NCI-H510A treated with DMSO at 0.1 percent for 48 hours (cell line): ENCODE measurements around the gene USP9Y.

Source experiments
- DNase-seq: peaks from one replicate; lab custom pipeline; 2025; lab: John Stamatoyannopoulos, UW

Gene USP9Y

DNA sequence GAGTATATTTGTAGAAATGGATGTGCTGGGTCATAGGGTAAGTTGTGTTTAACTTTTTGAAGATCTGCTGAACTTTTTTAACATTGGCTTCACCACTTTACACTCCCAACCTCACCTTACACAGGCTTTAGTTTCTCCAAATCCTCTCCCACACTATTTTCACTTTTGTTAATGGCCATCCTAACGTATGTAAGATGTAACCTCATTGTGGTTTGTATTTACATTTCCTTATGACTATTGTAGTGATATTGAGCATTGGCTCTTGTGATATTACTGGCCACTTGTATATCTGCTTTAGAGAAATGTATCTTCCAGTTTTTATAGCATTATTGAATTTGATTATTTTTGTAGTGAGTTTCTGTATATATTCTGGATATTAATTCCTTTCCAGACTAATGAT is 93.0 kb downstream of the USP9Y start:
- DNase-seq = no peak

DNA sequence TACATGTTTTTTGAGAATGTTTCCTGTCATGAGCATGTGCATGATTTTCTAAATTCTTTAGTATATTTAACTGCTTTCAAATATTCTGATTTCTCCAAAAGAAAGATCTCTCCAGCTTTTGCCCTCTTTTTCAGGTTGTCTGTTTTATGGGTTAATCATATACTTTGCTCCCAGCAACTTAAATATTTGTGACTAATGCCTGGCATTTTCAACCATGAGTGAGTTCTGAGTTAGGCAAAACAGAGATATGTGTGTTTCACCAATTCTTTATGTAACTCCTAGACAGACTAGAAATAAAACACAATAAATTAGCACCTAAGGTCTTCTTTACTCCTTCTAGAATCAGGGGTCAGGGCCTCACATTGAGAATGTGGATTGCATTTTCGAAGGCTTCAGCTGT is 107.0 kb downstream of the USP9Y start:
- DNase-seq = no peak

- no peak for DNase-seq
These were observed 108.0 kb downstream of the USP9Y start for GRCh38 chrY:12809034-12809433.

DNA sequence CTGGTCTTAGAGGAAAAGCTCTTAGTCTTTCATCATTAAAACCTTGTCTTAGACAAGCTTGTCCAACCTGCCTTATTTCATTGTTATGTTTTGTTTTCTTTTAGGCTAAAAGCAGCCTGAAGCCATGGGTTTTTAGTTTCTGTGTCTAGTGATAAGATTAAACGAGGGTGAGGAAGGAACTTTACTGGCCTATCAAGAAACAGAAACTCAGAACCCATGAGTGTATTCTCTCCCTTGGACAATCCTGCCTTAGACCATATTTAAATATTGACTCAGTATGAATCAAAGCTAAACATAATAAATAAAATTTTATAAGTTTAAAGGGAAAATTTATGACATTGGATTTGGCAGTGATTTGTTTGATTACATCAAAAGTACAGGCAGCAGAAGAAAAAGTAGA is 122.4 kb downstream of the USP9Y start:
- no peak for DNase-seq

DNA sequence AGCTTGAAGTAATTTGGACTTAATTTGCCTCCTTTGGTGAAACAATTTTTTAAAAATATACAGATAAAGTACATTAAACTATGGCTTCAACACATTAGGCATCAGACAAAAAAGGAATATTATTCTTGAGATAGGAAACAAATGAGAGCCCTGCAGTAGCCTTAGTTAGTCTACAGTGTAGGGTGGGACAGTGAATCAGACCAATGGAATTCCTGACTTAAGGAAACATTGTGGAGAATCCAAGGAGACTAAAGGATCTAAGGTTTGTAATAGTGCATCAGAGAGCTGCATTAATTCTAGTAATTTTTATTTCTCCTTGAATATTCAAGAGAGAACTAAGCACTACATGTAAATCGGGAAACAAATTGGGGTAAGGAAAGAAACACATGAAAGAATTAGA is 125.8 kb downstream of the USP9Y start:
- no peak for DNase-seq

DNA sequence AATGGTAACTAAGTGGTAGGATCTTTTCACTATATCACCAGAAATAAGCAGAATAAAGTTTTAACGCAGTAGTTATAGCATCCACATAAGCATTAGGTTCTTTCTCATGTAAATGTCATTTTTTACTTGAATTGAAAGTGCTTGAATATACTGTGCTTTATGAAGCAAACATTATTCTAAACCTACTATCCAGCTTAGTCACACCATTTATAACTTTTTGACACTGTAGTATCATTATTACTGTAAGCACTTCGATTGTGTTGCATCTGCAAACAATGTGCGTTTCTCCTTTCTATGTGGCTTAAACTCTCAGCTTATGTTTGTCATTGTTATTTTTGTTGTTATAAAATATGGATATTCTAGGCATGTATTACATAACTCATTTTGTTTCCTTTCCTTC is 132.3 kb downstream of the USP9Y start:
- DNase-seq = no peak

- DNase-seq = no peak
These were observed 136.5 kb downstream of the USP9Y start for GRCh38 chrY:12837550-12837949.

DNA sequence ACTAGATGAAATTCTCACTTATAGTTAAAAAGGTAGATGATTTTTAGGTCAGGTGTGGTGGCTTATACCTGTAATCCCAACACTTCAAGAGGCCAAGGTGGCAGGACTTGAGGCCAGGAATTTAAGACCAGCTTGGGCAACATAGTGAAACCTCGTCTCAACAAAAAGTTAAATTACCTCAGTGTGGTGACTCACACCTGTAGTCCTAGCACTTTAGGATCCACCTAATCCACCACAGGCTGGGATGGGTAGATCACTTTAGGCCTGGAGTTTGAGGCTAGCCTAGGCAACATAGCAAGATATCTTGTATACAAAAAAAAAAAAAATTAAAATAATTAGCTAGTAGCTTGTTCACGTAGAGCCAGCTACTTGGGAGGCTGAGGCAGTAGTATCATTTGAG is 140.3 kb downstream of the USP9Y start:
- no peak for DNase-seq

DNA sequence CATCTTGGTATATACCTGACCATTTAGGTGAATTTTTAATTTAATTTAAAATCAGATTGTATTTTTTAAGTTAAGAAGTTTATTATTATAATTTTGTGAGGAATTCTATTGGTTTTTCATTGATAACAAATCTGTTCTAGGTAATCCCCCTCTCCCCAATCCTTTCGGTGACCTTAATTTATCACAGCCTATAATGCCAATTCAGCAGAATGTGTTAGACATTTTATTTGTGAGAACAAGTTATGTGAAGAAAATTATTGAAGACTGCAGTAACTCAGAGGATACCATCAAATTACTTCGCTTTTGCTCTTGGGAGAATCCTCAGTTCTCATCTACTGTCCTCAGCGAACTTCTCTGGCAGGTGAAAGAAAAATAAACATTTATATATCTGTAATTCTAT is 145.8 kb downstream of the USP9Y start:
- DNase-seq = no peak

DNA sequence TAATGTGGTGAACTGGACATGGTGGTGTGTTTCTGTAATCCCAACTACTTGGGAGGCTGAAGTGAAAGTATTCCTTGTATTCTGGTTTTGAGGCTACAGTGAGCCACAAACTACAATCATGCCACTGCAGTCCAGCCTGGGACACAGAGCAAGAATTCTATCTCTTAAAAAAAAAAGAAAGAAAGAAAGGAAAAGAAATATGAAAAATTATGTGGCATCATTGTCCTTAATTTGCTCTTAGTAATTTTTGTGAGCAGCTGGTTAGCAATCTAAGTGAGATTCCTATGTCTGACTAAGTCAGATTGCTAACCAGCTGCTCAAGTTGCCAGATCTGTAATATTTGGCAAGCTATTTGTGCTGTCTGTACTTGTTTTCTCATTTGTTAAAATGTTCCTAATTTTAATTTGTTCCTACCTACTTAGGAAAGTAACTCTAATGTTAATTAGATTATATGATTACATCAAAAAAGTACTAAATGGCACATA is 154.8 kb downstream of the USP9Y start:
- no peak for DNase-seq

DNA sequence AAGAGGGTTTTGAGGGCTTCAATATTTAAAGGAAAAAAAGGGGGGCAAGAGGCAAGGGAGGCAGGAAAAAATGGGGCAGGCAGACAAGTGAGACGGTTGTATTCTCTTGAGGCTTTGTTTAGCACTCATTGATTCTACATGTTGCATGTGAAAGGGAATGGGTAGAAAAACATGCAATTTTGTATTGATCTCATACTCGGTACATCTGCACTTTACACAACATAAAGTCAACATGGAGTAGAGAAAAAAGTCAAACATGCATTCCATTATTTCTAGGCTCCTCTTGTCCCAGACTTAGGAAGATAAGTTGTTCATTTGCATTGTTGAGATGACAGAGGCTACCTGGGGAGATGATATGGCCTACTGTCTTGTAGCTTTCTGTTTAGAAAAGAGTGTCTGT is 166.9 kb downstream of the USP9Y start:
- DNase-seq = no peak

DNA sequence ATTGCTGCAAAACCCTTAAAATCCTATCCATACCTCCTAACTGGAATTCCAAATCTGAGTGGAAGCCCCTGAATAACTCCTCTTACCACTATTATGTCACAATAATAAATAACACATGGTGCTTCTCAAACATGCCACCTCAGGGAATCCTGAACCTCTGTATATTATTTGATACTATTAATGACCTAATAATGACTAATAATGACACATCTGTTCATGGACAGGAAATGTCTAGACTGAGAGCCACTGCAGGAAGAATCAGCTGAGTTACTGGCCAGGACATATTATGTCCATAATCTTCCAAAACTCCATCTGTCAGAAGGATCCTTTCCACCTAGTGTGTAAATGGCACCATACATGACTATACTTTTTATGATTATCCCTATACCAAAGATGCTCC is 195.9 kb downstream of the USP9Y start:
- DNase-seq = no peak

- no peak for DNase-seq
These were observed 197.6 kb downstream of the USP9Y start for GRCh38 chrY:12898604-12899003.

DNA sequence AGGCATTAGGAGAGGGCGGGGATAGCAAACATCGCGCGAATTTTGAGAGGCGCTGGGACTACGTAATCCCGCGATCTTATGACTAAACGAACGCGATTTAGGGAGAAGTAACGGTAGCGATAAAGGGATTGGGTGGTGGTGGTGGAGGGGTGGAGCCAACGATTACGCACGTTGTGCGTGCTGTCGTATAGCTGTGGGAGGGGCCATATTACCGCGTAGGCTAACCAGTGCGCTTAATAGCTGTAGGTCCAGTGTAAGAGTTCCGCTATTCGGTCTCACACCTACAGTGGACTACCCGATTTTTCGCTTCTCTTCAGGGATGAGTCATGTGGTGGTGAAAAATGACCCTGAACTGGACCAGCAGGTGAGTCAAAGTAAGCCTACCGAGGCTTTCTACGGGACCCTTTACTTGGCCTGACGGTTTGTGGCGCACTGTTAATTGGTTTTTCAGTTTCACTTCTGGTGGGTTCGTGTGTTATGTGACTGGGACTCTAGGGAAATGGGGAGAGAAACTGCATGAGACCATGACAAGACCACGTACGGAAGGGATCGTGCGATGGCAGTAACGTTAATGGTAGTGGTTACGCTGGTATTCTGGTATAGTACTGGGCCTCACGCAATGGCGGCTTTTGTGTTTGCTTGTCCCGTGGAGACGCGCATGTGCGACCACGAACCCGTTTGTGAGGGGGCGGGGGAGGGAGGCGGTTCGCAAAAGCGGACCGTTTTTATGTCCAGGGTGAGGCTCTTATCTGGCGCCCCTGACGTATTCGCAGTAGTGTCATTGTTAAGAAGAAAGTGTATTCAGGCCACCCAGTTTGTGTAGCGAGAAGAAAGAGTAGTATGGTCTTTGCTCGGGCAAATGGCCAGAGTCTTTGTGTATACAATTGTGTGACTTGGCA is 203.8 kb downstream of the USP9Y start, which contains the start of gene DDX3Y:
Gene DDX3Y (plus strand): TSS at position 251 of the 899 bp plus-strand sequence. CDS start 69 bp downstream, at position 320.
- no peak for DNase-seq

GRCh38 chrY:12905517-12905872 is 204.5 kb downstream of the USP9Y start:
- no peak for DNase-seq

GRCh38 chrY:12905895-12906294 is 204.9 kb downstream of the USP9Y start:
- no peak for DNase-seq
